ENCODE data around the gene GARNL3. TPM values are rescaled to one million over a fixed set of nuclear protein-coding genes. Genes with fewer than 3 reads are reported as not detected.

Gene GARNL3
- total RNA-seq, 3 donors from 2014 or later = 13.4 to 44.8 (median 26.2) TPM

- no peak for DNase-seq (ENCODE audit: low spot score in 2 of 2)
- Histone ChIP-seq H3K4me1 (peaks cover 0 to 5% of the 10 kb centered on the region in 2 donors), H3K27ac (no peak overlapping the region), H3K27me3 (no peaks in the 10 kb centered on the region), H3K36me3 (no peaks in the 10 kb centered on the region), H3K4me3 (no peak overlapping the region), H3K9me3 (no peaks in the 10 kb centered on the region)
- TF ChIP-seq POLR2A (IDR thresholded peaks at IDR 0.05) = no peak
- no peak for TF ChIP-seq POLR2AphosphoS5 (IDR thresholded peaks at IDR 0.05)
- TF ChIP-seq CTCF (IDR thresholded peaks at IDR 0.05) = no peak
- intact Hi-C loops (cut with DNase I; ENCODE audit: low total_unique reads) = no loop called here
Measured at GRCh38 chr9:127283135-127283534, 18.6 kb downstream of the GARNL3 start.

GRCh38 chr9:127283917-127284497, 19.4 kb downstream of the GARNL3 start:
- no peak for DNase-seq (ENCODE audit: low spot score in 2 of 2)
- intact Hi-C loops (cut with DNase I; ENCODE audit: low total_unique reads) = no loop called here
- no peak overlapping the region for H3K27ac ChIP-seq

GRCh38 chr9:127285965-127286364, 21.4 kb downstream of the GARNL3 start:
- Histone ChIP-seq H3K27me3 (no peaks in the 10 kb centered on the region), H3K4me3 (no peak overlapping the region), H3K36me3 (no peaks in the 10 kb centered on the region), H3K4me1 (peaks cover 0 to 5% of the 10 kb centered on the region in 2 donors), H3K27ac (no peak overlapping the region), H3K9me3 (no peaks in the 10 kb centered on the region)
- intact Hi-C loops (cut with DNase I; ENCODE audit: low total_unique reads) = no loop called here
- no peak for DNase-seq (ENCODE audit: low spot score in 2 of 2)
- TF ChIP-seq POLR2AphosphoS5 (IDR thresholded peaks at IDR 0.05) (no peak), POLR2A (IDR thresholded peaks at IDR 0.05) (no peak), CTCF (IDR thresholded peaks at IDR 0.05) (no peak)

More at GRCh38 chr9:127283917-127284497, 19.4 kb downstream of the GARNL3 start:
- H3K9me3 ChIP-seq = no peaks in the 10 kb centered on the region
- peaks cover 0 to 5% of the 10 kb centered on the region in 2 donors for H3K4me1 ChIP-seq
- no peaks in the 10 kb centered on the region for H3K36me3 ChIP-seq
- TF ChIP-seq POLR2AphosphoS5 (IDR thresholded peaks at IDR 0.05) (no peak), POLR2A (IDR thresholded peaks at IDR 0.05) (no peak), CTCF (IDR thresholded peaks at IDR 0.05) (no peak)
- H3K4me3 ChIP-seq = no peak overlapping the region
- H3K27me3 ChIP-seq = no peaks in the 10 kb centered on the region

- Histone ChIP-seq H3K27ac (peak overlapping the region in 1 of 2 donors; percentile 29), H3K4me3 (no peak overlapping the region), H3K27me3 (no peaks in the 10 kb centered on the region), H3K9me3 (no peaks in the 10 kb centered on the region), H3K4me1 (peaks cover 0 to 5% of the 10 kb centered on the region in 2 donors), H3K36me3 (no peaks in the 10 kb centered on the region)
- TF ChIP-seq CTCF (IDR thresholded peaks at IDR 0.05) (no peak), POLR2A (IDR thresholded peaks at IDR 0.05) (no peak), POLR2AphosphoS5 (IDR thresholded peaks at IDR 0.05) (no peak)
- DNase-seq (ENCODE audit: low spot score in 2 of 2) = no peak
- intact Hi-C loops (cut with DNase I; ENCODE audit: low total_unique reads) = no loop called here
Measured at GRCh38 chr9:127290561-127291065, 26.0 kb downstream of the GARNL3 start.

- Histone ChIP-seq H3K27ac (peak overlapping the region in 1 of 2 donors; percentile 29), H3K4me1 (peaks cover 0 to under 1% of the 10 kb centered on the region in 2 donors), H3K27me3 (no peaks in the 10 kb centered on the region), H3K36me3 (no peaks in the 10 kb centered on the region), H3K4me3 (no peak overlapping the region), H3K9me3 (no peaks in the 10 kb centered on the region)
- TF ChIP-seq POLR2A (IDR thresholded peaks at IDR 0.05) (no peak), POLR2AphosphoS5 (IDR thresholded peaks at IDR 0.05) (no peak), CTCF (IDR thresholded peaks at IDR 0.05) (no peak)
- intact Hi-C loops (cut with DNase I; ENCODE audit: low total_unique reads) = no loop called here
- no peak for DNase-seq (ENCODE audit: low spot score in 2 of 2)
Measured at GRCh38 chr9:127291246-127291778, 26.7 kb downstream of the GARNL3 start.

All from breast epithelium (tissue), 4 donors.